SU-DHL-6 (cell line): Measurements from ENCODE around the gene CACNB4.

Experiments
- H2AFZ ChIP-seq: fragments of 200-600 bp; sonication (generic); 2 replicates; pipeline ENCODE4 v1.6.1; 2014; ENCODE audit warnings: low read depth, mild to moderate bottlenecking, moderate library complexity, mixed read lengths, antibody characterized with exemption, low read length; ENCODE audit not compliant: severe bottlenecking
- H3F3A ChIP-seq: fragments of 200-600 bp; shearing (Covaris generic); 2 replicates; pipeline ENCODE4 v1.6.0; 2016; ENCODE audit warnings: antibody characterized with exemption, mild to moderate bottlenecking; ENCODE audit not compliant: insufficient read depth
- H3K27ac ChIP-seq: fragments of 200-600 bp; sonication (generic); 2 replicates; pipeline ENCODE4 v1.5.1; 2016; ENCODE audit warnings: low read depth, mild to moderate bottlenecking, low read length, moderate library complexity, mixed read lengths
- H3K27me3 ChIP-seq: fragments of 200-600 bp; sonication (generic), shearing (Covaris generic); 2 replicates; pipeline ENCODE4 v1.6.0; 2014; ENCODE audit warnings: mild to moderate bottlenecking, low read length
- H3K36me3 ChIP-seq: fragments of 200-600 bp; sonication (generic); 2 replicates; pipeline ENCODE4 v1.6.1; 2014; ENCODE audit warnings: mild to moderate bottlenecking, low read length, mixed read lengths
- H3K4me2 ChIP-seq: fragments of 300-600, 200-600 bp; shearing (Covaris generic), sonication (generic); 2 replicates; pipeline ENCODE4 v1.6.0; 2014; ENCODE audit warnings: low read length, low read depth, mild to moderate bottlenecking; ENCODE audit not compliant: poor library complexity, severe bottlenecking
- H3K4me3 ChIP-seq: fragments of 200-600 bp; sonication (generic); 2 replicates; pipeline ENCODE4 v1.5.1; 2014; ENCODE audit warnings: antibody characterized with exemption, low read length, mild to moderate bottlenecking, mixed read lengths; ENCODE audit not compliant: insufficient read depth, poor library complexity, severe bottlenecking
- H3K79me2 ChIP-seq: fragments of 200-600 bp; sonication (generic); 2 replicates; pipeline ENCODE4 v1.6.1; 2014; ENCODE audit warnings: mild to moderate bottlenecking, low read length, moderate library complexity; ENCODE audit not compliant: insufficient read depth
- H3K9ac ChIP-seq: fragments of 200-600 bp; sonication (generic); 2 replicates; pipeline ENCODE4 v1.7.0; 2014; ENCODE audit warnings: mild to moderate bottlenecking, low read length
- H3K9me2 ChIP-seq: fragments of 200-600 bp; sonication (generic); replicated peaks from 2 replicates; pipeline ENCODE4 v1.6.1; 2014; ENCODE audit warnings: low read length; ENCODE audit not compliant: insufficient read depth
- H3K9me3 ChIP-seq: fragments of 200-600 bp; sonication (generic); 2 replicates; pipeline ENCODE4 v1.6.1; 2014; ENCODE audit warnings: low read length, mixed read lengths; ENCODE audit not compliant: insufficient read depth
- H4K20me1 ChIP-seq: fragments of 200-600 bp; sonication (generic); 2 replicates; pipeline ENCODE4 v1.6.1; 2014; ENCODE audit warnings: low read depth, mild to moderate bottlenecking, antibody characterized with exemption, low read length, moderate library complexity, mixed read lengths
- CTCF ChIP-seq: fragments of 200-600 bp; sonication (generic); IDR thresholded peaks from one replicate; pipeline ENCODE4 v1.5.1; 2017; ENCODE audit warnings: antibody characterized with exemption, mild to moderate bottlenecking, low read length, moderate library complexity; ENCODE audit not compliant: insufficient read depth, poor library complexity, severe bottlenecking
- EZH2phosphoT487 ChIP-seq: fragments of 200-600 bp; sonication (generic), shearing (Covaris generic); conservative IDR thresholded peaks from 2 replicates; pipeline ENCODE4 v1.6.1; 2018; ENCODE audit warnings: mild to moderate bottlenecking, antibody characterized with exemption, low read length, moderate library complexity, mixed read lengths

The CACNB4 gene

GRCh38 chr2:151852260-151853069 lies 246.4 kb downstream of the CACNB4 start:
- no peak for TF ChIP-seq CTCF
- TF ChIP-seq EZH2phosphoT487 = no peak
- no peaks in the 10 kb centered on the region for H4K20me1 ChIP-seq
- no peaks in the 10 kb centered on the region for H3K36me3 ChIP-seq
- no peak overlapping the region for H3K9ac ChIP-seq
- no peaks in the 10 kb centered on the region for H3K27me3 ChIP-seq
- no peaks in the 10 kb centered on the region for H3F3A ChIP-seq
- H3K4me3 ChIP-seq = no peak overlapping the region
- H3K27ac ChIP-seq = no peak overlapping the region
- no peaks in the 10 kb centered on the region for H3K9me3 ChIP-seq
- H3K4me2 ChIP-seq = no peak overlapping the region
- no peaks in the 10 kb centered on the region for H3K9me2 ChIP-seq
- H3K79me2 ChIP-seq = no peaks in the 10 kb centered on the region
- H2AFZ ChIP-seq = no peak overlapping the region

GRCh38 chr2:151851761-151852160 lies 247.1 kb downstream of the CACNB4 start:
- Histone ChIP-seq H3K36me3 (no peaks in the 10 kb centered on the region), H3K9me3 (no peaks in the 10 kb centered on the region), H3K27me3 (no peaks in the 10 kb centered on the region), H3K79me2 (no peaks in the 10 kb centered on the region), H3K4me3 (no peak overlapping the region), H3F3A (no peaks in the 10 kb centered on the region), H3K27ac (no peak overlapping the region), H4K20me1 (no peaks in the 10 kb centered on the region), H3K9ac (no peak overlapping the region), H3K9me2 (no peaks in the 10 kb centered on the region), H3K4me2 (no peak overlapping the region), H2AFZ (no peak overlapping the region)
- TF ChIP-seq CTCF (no peak), EZH2phosphoT487 (no peak)

- Histone ChIP-seq H3K9me2 (no peaks in the 10 kb centered on the region), H3K27me3 (no peaks in the 10 kb centered on the region), H3K36me3 (no peaks in the 10 kb centered on the region), H3K27ac (no peak overlapping the region), H3F3A (no peaks in the 10 kb centered on the region), H2AFZ (no peak overlapping the region), H4K20me1 (no peaks in the 10 kb centered on the region), H3K79me2 (no peaks in the 10 kb centered on the region), H3K4me3 (no peak overlapping the region), H3K9me3 (no peaks in the 10 kb centered on the region), H3K4me2 (no peak overlapping the region), H3K9ac (no peak overlapping the region)
- no peak for TF ChIP-seq CTCF
- TF ChIP-seq EZH2phosphoT487 = no peak
These were observed 249.3 kb downstream of the CACNB4 start for GRCh38 chr2:151849413-151850010.
